HG03025 (cell line): ENCODE data around the gene SPINK8.
"Not testable (repeated sequence)": the region's sequence is repeated elsewhere in the genome, so short reads cannot be mapped to it uniquely, and the experiment has no call there.

Experiments
- ATAC-seq: cut with Tn5 transposase; IDR thresholded peaks from one replicate; pipeline ENCODE4 v1.9.1; 2021; ENCODE audit warnings: mild to moderate bottlenecking, moderate library complexity; ENCODE audit not compliant: unreplicated experiment, low FRiP score

SPINK8 gene

DNA sequence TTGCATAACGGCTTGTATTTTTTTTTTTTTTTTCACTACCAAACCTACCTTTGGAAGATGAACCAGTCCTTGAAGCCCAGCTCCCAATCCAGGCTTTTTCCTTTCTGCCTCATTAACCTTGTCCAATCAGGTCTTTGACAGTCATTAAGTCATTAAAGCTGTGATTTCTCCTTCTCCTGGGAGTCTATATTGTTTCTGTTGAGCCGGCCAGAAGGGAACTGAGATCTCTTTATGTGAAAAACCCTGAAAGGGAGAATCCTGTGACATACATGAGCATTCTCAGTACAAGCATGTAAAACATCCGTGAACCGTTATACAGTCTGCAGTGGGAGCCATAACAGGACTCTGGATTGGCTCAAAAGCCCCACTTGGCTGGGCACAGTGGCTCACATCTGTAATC is 52.6 kb downstream of the SPINK8 start:
- ATAC-seq, result no peak

DNA sequence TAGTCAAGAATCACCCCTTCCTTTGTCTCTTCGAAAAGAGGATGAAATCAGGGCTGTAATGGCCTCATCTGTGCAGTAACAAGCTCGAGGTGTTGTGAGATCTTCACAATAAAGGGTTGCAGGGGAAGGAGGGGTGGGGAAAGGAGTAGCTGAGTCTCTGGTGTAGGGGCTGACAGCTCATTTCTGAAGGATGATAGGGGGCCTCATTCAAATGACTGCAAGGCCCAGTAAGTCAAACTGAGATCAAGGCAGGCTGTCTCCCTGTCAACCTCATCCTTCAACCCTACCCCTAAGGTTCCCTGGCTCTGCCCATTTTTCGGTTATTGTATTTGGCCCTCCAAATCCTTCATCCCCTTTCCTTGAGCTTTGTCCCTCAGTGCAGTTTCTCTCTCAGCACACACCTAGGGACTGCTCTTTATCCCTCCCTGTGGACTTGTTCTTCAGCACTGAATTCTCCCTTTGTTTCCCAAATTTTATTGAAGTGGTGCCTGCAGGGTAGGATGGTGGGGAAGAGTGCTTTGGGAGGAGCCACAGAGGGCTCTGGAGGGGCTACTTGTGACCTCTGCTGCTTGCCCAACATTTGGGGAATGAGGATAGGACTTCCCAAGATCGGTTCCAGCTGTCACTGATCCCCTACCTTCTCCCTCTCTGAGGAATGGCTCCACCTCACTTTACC is 54.4 kb downstream of the SPINK8 start:
- ATAC-seq, result no peak

GRCh38 chr3:48276911-48277641 is 56.4 kb downstream of the SPINK8 start:
- ATAC-seq, result no peak

DNA sequence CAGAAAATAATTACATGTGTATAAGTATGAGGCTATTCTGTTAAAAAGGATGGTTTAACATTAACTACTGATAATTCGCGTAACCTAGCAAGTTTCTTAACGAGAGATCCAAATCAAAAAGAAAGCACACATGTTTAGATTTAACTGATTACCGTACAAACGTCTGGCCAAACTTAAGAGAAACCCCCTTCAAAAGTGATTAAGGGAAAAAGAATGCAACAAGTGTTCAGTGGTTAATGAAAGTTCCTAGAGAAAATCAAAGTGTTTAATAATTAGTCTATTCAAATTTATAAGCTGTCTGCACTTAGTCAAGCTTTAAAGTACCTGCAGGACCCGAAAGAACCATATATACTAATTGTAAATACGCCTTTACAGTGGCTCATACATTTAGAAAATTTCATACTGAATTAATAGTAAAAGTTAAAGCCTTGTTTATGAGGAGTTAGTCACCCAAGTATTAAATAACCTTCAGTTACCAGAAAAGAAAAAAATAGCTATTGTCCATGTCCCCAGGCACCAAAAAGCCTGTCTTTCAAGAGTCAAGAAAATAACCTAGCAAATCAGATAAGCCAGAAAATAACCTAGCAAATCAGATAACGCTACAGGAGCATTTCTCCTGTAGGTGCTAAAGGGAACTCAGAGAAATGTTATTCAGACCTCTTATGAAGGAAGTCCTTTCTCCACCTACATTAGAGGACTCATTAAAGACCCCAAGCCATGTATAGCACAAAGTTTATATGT is 58.0 kb downstream of the SPINK8 start:
- no peak for ATAC-seq

DNA sequence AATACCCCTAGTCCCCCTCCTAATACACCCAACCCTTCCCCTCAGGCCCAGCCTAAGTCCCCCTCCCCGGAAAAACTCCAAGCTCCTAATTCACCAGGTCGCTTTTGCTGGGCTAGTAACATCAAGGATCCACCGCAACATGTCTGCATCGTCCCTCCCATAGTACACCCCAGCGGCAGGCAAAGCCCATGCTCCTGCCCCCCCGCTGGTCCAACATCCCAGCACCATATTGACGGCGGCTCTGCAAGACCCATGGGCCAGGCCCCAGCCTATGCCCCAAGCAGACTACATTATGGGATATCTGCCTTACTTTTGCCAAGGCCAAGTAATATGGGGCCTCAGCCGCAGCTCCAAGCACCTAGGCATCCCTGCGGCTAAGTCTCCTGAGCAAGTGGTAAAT is 59.0 kb downstream of the SPINK8 start:
- no peak for ATAC-seq

GRCh38 chr3:48273594-48274211 is 59.8 kb downstream of the SPINK8 start:
- no peak for ATAC-seq

- ATAC-seq, result no peak
These were observed 61.5 kb downstream of the SPINK8 start for GRCh38 chr3:48271763-48272498.

DNA sequence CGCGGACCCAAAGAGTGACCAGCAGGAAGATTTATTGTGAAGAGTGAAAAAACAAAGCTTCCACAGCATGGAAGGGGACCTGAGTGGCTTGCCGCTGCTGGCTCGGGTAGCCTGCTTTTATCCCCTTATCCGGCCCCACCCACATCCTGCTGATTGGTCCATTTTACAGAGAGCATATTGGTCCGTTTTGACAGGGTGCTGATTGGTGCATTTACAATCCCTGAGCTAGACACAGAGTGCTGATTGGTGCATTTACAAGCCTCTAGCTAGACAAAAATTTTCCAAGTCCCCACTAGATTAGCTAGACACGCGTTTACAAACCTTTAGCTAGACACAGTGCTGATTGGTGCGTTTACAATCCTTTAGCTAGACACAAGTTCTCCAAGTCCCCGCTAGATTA is 62.2 kb downstream of the SPINK8 start:
- ATAC-seq, result not testable (repeated sequence)

DNA sequence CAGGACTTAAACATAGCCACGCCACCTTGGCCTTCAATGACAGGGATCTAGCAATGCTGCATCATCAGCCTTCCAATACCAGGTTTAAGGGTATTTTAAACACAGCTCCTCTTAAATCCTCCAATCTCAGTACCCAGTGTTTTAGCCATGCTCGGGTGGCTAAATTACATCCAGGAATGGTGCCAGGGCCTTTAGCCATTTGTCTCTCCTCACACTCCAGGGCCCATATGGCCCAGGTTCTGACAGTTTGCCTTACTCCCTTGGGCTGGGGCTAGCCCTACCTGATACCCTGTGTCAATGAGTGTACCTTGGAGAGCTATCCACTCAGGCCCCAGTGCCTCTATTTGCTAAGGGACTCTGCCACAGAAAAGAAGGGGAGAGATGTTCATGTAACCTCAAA is 63.2 kb downstream of the SPINK8 start:
- no peak for ATAC-seq

GRCh38 chr3:48269592-48269991 is 63.9 kb downstream of the SPINK8 start:
- no peak for ATAC-seq

- no peak for ATAC-seq
These were observed 64.4 kb downstream of the SPINK8 start for GRCh38 chr3:48268936-48269561.

DNA sequence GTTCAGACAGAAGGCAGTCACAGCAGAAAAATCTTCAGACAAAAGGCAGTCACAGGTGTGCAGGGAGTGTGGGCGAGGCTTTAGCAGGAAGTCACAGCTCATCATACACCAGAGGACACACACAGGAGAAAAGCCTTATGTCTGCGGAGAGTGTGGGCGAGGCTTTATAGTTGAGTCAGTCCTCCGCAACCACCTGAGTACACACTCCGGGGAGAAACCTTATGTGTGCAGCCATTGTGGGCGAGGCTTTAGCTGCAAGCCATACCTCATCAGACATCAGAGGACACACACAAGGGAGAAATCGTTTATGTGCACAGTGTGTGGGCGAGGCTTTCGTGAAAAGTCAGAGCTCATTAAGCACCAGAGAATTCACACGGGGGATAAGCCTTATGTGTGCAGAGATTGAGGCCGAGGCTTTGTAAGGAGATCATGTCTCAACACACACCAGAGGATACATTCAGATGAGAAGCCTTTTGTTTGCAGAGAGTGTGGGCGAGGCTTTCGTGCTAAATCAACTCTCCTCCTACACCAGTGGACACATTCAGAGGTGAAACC is 65.0 kb downstream of the SPINK8 start:
- ATAC-seq, result no peak

DNA sequence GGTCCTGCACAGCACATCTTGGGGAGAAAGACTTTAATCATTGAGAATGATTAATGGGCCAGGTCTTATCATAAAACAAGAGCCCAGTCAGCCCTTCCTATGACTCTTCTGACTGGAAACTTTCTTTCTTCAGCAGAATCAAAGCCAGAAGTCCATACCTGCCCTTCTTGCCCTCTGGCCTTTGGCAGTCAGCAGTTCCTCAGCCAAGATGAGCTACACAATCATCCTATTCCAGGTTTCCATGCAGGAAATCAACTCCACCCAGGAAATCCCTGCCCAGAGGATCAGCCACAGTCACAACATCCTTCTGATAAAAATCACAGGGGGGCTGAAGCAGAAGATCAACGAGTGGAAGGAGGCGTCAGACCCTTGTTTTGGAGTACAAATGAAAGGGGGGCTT is 65.7 kb downstream of the SPINK8 start:
- no peak for ATAC-seq

DNA sequence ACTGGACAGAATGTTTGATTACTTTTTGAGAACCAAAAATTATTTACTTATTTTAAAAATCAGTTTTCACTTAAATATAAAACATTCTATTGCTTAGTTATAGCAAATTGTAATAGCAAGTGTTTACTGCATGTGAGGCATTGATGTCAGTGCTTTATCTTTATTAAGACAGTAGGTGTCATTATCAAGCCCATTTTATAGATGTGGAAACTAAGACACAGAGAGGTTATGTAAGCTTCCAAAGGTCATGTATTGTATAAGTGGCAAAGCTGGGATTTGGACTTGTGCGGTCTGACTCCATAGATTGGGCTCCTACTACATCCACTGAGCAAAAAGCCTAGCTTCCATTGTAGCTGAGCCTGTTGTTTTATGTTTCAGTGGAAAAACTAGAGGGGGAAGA is 74.9 kb downstream of the SPINK8 start:
- no peak for ATAC-seq
